ENCODE measurements around the gene GLP2R.

DNA sequence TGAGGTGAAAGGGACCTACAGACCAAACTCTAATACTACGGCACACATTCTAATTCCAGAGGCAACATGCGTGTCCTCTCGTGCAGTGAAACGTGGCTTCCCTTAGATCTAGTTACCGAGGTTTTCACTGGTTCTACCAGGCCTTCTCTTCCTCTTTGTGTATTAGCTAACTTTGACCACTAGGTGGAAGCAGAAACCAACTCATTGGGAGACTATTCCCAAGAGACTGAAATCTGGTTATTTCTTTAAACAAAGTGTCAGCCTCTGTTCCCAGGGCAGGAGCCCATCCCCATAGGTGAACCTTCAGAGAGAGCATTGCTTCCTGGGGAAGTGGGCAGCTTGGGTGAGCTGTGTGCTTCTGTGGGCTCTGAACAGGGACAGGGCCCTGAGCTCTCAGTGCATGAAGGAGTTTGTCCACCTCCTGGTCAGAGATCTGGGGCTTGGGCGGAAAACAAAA lies 99.0 kb downstream of the GLP2R start:
- TF ChIP-seq, protein P1, sequence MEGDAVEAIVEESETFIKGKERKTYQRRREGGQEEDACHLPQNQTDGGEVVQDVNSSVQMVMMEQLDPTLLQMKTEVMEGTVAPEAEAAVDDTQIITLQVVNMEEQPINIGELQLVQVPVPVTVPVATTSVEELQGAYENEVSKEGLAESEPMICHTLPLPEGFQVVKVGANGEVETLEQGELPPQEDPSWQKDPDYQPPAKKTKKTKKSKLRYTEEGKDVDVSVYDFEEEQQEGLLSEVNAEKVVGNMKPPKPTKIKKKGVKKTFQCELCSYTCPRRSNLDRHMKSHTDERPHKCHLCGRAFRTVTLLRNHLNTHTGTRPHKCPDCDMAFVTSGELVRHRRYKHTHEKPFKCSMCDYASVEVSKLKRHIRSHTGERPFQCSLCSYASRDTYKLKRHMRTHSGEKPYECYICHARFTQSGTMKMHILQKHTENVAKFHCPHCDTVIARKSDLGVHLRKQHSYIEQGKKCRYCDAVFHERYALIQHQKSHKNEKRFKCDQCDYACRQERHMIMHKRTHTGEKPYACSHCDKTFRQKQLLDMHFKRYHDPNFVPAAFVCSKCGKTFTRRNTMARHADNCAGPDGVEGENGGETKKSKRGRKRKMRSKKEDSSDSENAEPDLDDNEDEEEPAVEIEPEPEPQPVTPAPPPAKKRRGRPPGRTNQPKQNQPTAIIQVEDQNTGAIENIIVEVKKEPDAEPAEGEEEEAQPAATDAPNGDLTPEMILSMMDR (IDR thresholded peaks at IDR 0.05): peak; percentile 67
- TF ChIP-seq, protein P2, sequence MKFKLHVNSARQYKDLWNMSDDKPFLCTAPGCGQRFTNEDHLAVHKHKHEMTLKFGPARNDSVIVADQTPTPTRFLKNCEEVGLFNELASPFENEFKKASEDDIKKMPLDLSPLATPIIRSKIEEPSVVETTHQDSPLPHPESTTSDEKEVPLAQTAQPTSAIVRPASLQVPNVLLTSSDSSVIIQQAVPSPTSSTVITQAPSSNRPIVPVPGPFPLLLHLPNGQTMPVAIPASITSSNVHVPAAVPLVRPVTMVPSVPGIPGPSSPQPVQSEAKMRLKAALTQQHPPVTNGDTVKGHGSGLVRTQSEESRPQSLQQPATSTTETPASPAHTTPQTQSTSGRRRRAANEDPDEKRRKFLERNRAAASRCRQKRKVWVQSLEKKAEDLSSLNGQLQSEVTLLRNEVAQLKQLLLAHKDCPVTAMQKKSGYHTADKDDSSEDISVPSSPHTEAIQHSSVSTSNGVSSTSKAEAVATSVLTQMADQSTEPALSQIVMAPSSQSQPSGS (CRISPR knock-in tag; IDR thresholded peaks at IDR 0.05; ENCODE audit: borderline replicate concordance, low read depth): no peak
